RWPE2 (cell line): Measurements from ENCODE around the gene ASB8.
A peak's percentile ranks its signal among the peaks of the same experiment; 100 is the strongest.

ENCODE experiments used
- ATAC-seq: fragments of 200-7000 bp; cut with Tn5 transposase; 3 replicates; pipeline ENCODE4 v1.9.1; 2021; ENCODE audit warnings: low read depth
- DNase-seq: peaks from one replicate; pipeline ENCODE4 v3.0.0-alpha.2; 2020; ENCODE audit warnings: low spot score
- H3K27ac ChIP-seq: fragments of 450-650 bp; 2 replicates; pipeline ENCODE4 v1.5.1; 2017; ENCODE audit warnings: mild to moderate bottlenecking; ENCODE audit not compliant: poor library complexity, severe bottlenecking
- H3K27me3 ChIP-seq: fragments of 250-450 bp; sonication (Bioruptor Pico); 2 replicates; pipeline ENCODE4 v1.5.1; 2021; ENCODE audit warnings: mild to moderate bottlenecking, moderate library complexity; ENCODE audit not compliant: insufficient read depth, poor library complexity, severe bottlenecking
- H3K36me3 ChIP-seq: fragments of 250-450 bp; sonication (Bioruptor Pico); 2 replicates; pipeline ENCODE4 v1.5.1; 2020; ENCODE audit warnings: low read depth, mild to moderate bottlenecking, moderate library complexity
- H3K4me1 ChIP-seq: fragments of 250-450 bp; sonication (Bioruptor Pico); 2 replicates; pipeline ENCODE4 v1.5.1; 2021; ENCODE audit warnings: mild to moderate bottlenecking, moderate library complexity; ENCODE audit not compliant: insufficient read depth, poor library complexity, severe bottlenecking
- H3K4me3 ChIP-seq: fragments of 250-450 bp; sonication (Bioruptor Pico); 2 replicates; pipeline ENCODE4 v1.5.1; 2021; ENCODE audit warnings: mild to moderate bottlenecking, moderate library complexity; ENCODE audit not compliant: severe bottlenecking
- H3K9me3 ChIP-seq: fragments of 250-450 bp; sonication (Bioruptor Pico); 2 replicates; pipeline ENCODE4 v1.5.1; 2021; ENCODE audit warnings: mild to moderate bottlenecking, moderate library complexity; ENCODE audit not compliant: severe bottlenecking
- CTCF ChIP-seq: fragments of 450-650 bp; IDR thresholded peaks from one replicate; pipeline ENCODE4 v1.5.1; 2017; ENCODE audit warnings: mild to moderate bottlenecking, moderate library complexity; ENCODE audit not compliant: poor library complexity, severe bottlenecking

Gene ASB8

GRCh38 chr12:48183091-48183875 lies 26.0 kb upstream of the ASB8 start, which contains the start of gene CCDC184:
TSS of gene CCDC184 (plus strand) at chr12:48183644. CDS start at chr12:48184123, 479 bp downstream.
- DNase-seq, result no peak
- TF ChIP-seq CTCF, result peak; percentile 32
- Histone ChIP-seq H3K4me3 (peak within 1 kb of the TSS; percentile 29), H3K36me3 (no peaks in the 10 kb centered on the region), H3K4me1 (no peaks in the 10 kb centered on the region), H3K27ac (no peak within 1 kb of the TSS), H3K27me3 (peaks cover 48% of the 10 kb centered on the region), H3K9me3 (no peaks in the 10 kb centered on the region)
- peak; percentile 42 for ATAC-seq

GRCh38 chr12:48182631-48183030 lies 25.3 kb upstream of the ASB8 start:
- DNase-seq (no peak), ATAC-seq (no peak)
- peak overlapping the region; percentile 29 for H3K4me3 ChIP-seq
- no peaks in the 10 kb centered on the region for H3K4me1 ChIP-seq
- no peak overlapping the region for H3K27ac ChIP-seq
- no peaks in the 10 kb centered on the region for H3K36me3 ChIP-seq
- H3K27me3 ChIP-seq, result peaks cover 50% of the 10 kb centered on the region
- H3K9me3 ChIP-seq, result no peaks in the 10 kb centered on the region
- TF ChIP-seq CTCF, result no peak

GRCh38 chr12:48180857-48181495 lies 23.7 kb upstream of the ASB8 start:
- Histone ChIP-seq H3K4me3 (no peak overlapping the region), H3K27ac (no peak overlapping the region), H3K4me1 (no peaks in the 10 kb centered on the region), H3K27me3 (peaks cover 56% of the 10 kb centered on the region), H3K9me3 (no peaks in the 10 kb centered on the region), H3K36me3 (no peaks in the 10 kb centered on the region)
- no peak for ATAC-seq
- DNase-seq, result no peak
- no peak for TF ChIP-seq CTCF

GRCh38 chr12:48180424-48180823 lies 23.1 kb upstream of the ASB8 start:
- no peak overlapping the region for H3K27ac ChIP-seq
- H3K4me1 ChIP-seq, result no peaks in the 10 kb centered on the region
- ATAC-seq (no peak), DNase-seq (no peak)
- no peaks in the 10 kb centered on the region for H3K36me3 ChIP-seq
- no peak for TF ChIP-seq CTCF
- peaks cover 54% of the 10 kb centered on the region for H3K27me3 ChIP-seq
- H3K4me3 ChIP-seq, result no peak overlapping the region
- no peaks in the 10 kb centered on the region for H3K9me3 ChIP-seq

- peaks cover 44% of the 10 kb centered on the region for H3K27me3 ChIP-seq
- no peaks in the 10 kb centered on the region for H3K36me3 ChIP-seq
- no peaks in the 10 kb centered on the region for H3K4me1 ChIP-seq
- ATAC-seq, result no peak
- no peak for TF ChIP-seq CTCF
- no peaks in the 10 kb centered on the region for H3K9me3 ChIP-seq
- DNase-seq, result no peak
- no peak overlapping the region for H3K27ac ChIP-seq
- no peak overlapping the region for H3K4me3 ChIP-seq
Measured at GRCh38 chr12:48179466-48179865, 22.2 kb upstream of the ASB8 start.
